Activated naive CD8-positive, alpha-beta T cell treated with anti-CD3 and anti-CD28 coated beads, Interleukin-2, amount 50 U/mL, for 16 hours (primary cell): Measurements from ENCODE around the gene SRGAP1.
"Not testable (repeated sequence)": the region's sequence is repeated elsewhere in the genome, so short reads cannot be mapped to it uniquely, and the experiment has no call there.

Experiments used
- DNase-seq: peaks from one replicate; pipeline ENCODE4 v3.0.0-alpha.2; 2020; ENCODE audit warnings: low read depth, low spot score

SRGAP1 gene

GRCh38 chr12:64166606-64167005, 322.1 kb downstream of the SRGAP1 start:
- DNase-seq, result not testable (repeated sequence)

GRCh38 chr12:64167041-64167440, 322.5 kb downstream of the SRGAP1 start:
- not testable (repeated sequence) for DNase-seq

- no peak for DNase-seq
Measured at GRCh38 chr12:64170024-64170423, 325.5 kb downstream of the SRGAP1 start.

DNA sequence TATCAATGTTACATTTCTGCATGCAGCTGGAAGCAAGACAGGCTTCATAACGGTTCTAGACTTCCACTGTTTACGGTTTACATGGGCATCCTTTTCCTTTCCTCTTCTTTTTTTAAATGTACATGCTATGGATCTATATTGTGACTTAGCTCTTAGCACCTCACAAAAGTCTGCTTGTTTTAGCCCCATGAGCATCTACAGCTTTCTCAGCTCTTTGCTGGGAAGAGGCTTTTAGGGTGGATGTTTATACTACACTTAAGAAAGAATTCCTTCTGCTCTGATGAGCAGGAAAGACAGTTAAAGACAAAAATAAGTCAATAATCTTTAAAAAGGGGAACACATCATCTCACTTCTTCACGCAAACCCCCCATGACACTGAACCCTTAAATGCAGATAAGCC, 326.2 kb downstream of the SRGAP1 start:
- no peak for DNase-seq

DNA sequence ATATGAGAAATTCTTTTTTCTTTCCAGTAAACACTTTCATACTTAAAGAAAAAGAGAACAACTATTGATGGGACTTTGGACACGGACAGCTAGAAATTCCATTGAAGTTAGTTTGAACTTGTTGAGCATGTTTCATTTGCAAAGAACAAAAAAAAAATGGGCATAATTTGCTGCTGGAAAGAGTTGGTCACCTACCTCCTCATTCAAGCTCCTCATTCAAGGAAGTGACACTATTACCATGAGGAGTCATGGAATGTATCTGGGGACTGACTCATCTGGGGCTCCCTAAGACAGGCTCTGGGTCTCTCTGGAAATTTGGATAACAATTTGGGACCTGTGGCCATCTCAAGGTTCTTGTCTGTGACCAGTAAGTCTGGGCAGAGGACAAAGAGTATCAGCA, 327.2 kb downstream of the SRGAP1 start:
- DNase-seq, result no peak

GRCh38 chr12:64172143-64172970, 327.9 kb downstream of the SRGAP1 start:
- no peak for DNase-seq

DNA sequence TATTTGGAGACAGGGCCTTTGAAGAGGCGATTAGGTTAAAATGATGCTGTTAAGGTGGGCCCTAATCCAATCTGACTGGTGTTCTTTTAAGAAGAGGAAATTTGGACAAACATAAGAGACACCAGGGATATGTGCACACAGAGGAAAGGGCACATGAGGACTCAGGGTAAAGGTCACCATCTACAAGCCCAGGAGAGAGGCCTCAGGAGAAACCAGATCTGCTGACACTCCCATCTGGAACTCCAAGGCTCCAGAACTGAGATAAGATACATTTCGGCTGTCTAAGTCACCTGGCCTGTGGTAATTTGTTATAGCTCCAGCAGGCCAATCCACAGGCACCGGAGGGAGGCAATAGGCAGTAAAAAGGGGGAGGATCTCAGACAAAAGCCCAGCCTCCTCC, 329.0 kb downstream of the SRGAP1 start:
- no peak for DNase-seq

- no peak for DNase-seq
Measured at GRCh38 chr12:64175254-64175945, 330.9 kb downstream of the SRGAP1 start.

GRCh38 chr12:64177001-64177400, 332.5 kb downstream of the SRGAP1 start:
- DNase-seq, result no peak

- DNase-seq, result no peak
Measured at GRCh38 chr12:64178122-64178521, 333.6 kb downstream of the SRGAP1 start.

GRCh38 chr12:64180951-64181350, 336.5 kb downstream of the SRGAP1 start:
- no peak for DNase-seq

- no peak for DNase-seq
Measured at GRCh38 chr12:64181430-64182291, 337.2 kb downstream of the SRGAP1 start.

DNA sequence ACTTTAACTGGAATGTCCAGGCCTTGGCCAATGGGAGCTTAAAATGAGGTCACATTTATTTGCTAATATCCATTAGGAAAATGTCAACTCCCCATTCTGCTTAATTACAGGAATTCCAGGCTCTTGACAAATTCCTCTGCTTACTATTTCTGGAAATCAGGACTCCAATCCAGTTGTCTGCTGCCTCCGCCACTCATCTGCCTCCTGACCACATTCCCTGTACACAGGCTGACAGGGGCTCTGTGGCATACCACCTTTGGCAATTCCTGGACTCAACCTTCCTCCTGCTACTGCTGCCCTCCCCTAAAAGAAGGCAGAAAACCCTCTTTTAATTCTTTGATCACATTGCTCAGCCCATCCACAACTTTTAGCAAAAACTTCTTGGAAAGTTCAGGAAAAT, 339.7 kb downstream of the SRGAP1 start:
- DNase-seq, result no peak

DNA sequence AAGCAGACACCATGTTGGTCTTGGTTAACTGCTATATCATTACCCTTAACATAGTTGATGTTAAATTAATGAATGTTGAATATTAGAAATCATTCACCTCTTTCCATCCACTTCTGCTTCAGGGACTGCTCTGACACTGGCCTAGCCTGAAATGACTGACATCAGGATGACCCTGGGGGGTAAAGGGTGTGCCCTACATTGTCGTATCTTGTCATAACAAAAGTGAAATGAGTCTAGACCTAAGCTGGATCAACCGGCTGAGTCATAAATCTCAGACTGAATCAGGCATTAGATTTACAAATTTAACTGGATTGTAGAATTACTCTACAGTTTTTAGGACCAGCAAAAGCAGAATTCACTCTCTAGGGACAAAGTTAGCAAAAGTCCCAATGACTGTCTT, 342.3 kb downstream of the SRGAP1 start:
- no peak for DNase-seq

DNA sequence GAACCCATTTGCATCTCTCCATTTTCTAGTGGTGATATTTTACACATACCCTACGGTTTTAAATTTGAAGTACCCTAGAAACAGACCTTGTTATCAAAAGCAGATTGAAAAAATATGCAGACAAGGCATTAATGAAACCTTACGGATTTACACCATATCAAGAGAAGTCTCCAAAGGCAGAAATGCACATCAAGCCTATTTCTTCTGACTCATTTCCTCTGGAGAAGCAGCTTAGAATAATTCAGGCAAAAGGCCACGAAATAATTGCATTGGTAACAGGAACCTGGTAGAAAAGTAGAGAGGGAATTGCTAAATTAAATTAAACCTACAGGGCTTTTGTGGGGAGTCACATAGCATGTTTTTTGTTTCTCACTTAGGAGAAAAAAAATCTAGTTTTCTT, 342.9 kb downstream of the SRGAP1 start:
- DNase-seq, result no peak

DNA sequence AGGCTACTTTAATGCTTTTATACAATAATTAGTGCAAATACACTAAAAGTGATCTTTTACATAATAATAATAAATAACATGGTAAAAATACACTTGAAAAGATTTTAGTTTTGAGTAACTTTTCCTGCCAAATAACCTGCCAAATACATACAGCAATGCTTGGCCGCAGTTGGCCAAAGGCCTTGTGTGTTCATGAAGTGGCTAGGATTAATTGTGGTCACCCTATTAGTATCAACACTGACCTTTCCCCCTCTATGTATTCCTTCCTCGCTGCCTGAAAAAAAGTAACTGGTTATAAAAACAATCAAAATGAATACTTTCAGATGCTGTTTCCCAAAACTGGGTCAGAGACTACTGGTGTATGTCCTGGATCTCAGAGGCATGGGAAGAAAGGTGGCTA, 343.3 kb downstream of the SRGAP1 start:
- no peak for DNase-seq

GRCh38 chr12:64189530-64189929, 345.0 kb downstream of the SRGAP1 start:
- DNase-seq, result no peak

- no peak for DNase-seq
Measured at GRCh38 chr12:64190140-64190539, 345.6 kb downstream of the SRGAP1 start.

- DNase-seq, result no peak
Measured at GRCh38 chr12:64192644-64193444, 348.3 kb downstream of the SRGAP1 start.

DNA sequence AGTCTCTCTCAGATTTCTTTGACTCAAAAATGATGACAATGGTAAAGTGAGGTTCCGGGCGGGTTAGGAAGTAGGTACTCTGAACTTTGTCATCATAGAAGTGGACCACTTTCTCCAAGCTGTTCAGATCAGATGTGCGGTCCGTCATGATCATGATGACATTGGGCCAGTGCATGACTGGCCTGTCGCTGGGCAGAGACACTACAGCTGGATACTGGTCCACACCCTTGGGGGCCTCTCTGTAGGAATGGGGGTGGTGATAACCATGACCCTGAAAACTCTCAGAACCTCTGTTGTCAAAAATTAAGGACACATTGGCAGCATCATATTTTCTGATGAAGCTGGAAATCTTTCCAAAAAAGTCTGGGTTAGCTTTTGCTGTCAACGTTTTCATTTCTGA, 349.4 kb downstream of the SRGAP1 start:
- no peak for DNase-seq
